Measurements from ENCODE around the gene SSR3. TPM values are rescaled to one million over a fixed set of nuclear protein-coding genes. Genes with fewer than 3 reads are reported as not detected.

Gene SSR3
- total and polyA plus RNA-seq, 9 of the 15 experiments (the other 6 are each of a cell fraction or from before 2014, with no cell fraction given), result 104 to 464 (median 307) TPM

- no peak for TF ChIP-seq ZMIZ1 (IDR thresholded peaks at IDR 0.05; ENCODE audit: low read depth in 2 of 2, low read length in 2 of 2)
- TF ChIP-seq MCM2 (IDR thresholded peaks at IDR 0.05; ENCODE audit: low read depth), result no peak
- TF ChIP-seq ARNT (IDR thresholded peaks at IDR 0.05), result peak in 1 of 2 experiments; percentile 49; a peak in 1 of 4 replicates
- TF ChIP-seq RBM15 (IDR thresholded peaks at IDR 0.05; ENCODE audit: insufficient read depth, low read length), result no peak
- TF ChIP-seq RUNX1 (IDR thresholded peaks at IDR 0.05; ENCODE audit: low read depth), result no peak
- TF ChIP-seq PHF20 (IDR thresholded peaks at IDR 0.05; ENCODE audit: partially characterized antibody), result no peak
- no peak for TF ChIP-seq ZNF239 (CRISPR knock-in tag; IDR thresholded peaks at IDR 0.05)
- TF ChIP-seq DACH1 (IDR thresholded peaks at IDR 0.05; ENCODE audit: partially characterized antibody), result no peak
- peak in 1 of 2 experiments; percentile 36; a peak in 1 of 4 replicates for TF ChIP-seq HDAC1 (IDR thresholded peaks at IDR 0.05)
- no peak for TF ChIP-seq HLTF (IDR thresholded peaks at IDR 0.05)
- TF ChIP-seq ZNF785 (CRISPR knock-in tag; IDR thresholded peaks at IDR 0.05), result no peak
- TF ChIP-seq CBX1 (IDR thresholded peaks at IDR 0.05; ENCODE audit: low read depth), result no peak
- TF ChIP-seq OTX1 (CRISPR knock-in tag; IDR thresholded peaks at IDR 0.05), result no peak
- TF ChIP-seq CTCF (IDR thresholded peaks at IDR 0.05 in 2 of 3, conservative IDR thresholded peaks at IDR 0.05 in 1 of 3; ENCODE audit: insufficient read depth in 2 of 3, low read depth in 1 of 3, low read length in 3 of 3), result no peak
- 0 out of 2 replicates have a peak, but pooled peaks have one; percentile 39 for TF ChIP-seq PKNOX1 (IDR thresholded peaks at IDR 0.05)
- TF ChIP-seq BCOR (IDR thresholded peaks at IDR 0.05), result 0 out of 2 replicates have a peak, but pooled peaks have one; percentile 18
- TF ChIP-seq RCOR1 (IDR thresholded peaks at IDR 0.05; ENCODE audit: borderline replicate concordance in 1 of 2, low read depth in 2 of 2, low read length in 2 of 2), result peak in 1 of 2 experiments; percentile 47; a peak in 1 of 4 replicates
- TF ChIP-seq E2F6 (IDR thresholded peaks at IDR 0.05; ENCODE audit: borderline replicate concordance in 1 of 2, extremely low read depth in 1 of 2, insufficient read depth in 1 of 2, insufficient read length in 1 of 2, low read depth in 1 of 2, low read length in 1 of 2, poor library complexity in 1 of 2, severe bottlenecking in 1 of 2), result no peak
- TF ChIP-seq SMARCE1 (IDR thresholded peaks at IDR 0.05), result 0 out of 2 replicates have a peak, but pooled peaks have one; percentile 52
- TF ChIP-seq FOSL1 (tag; conservative IDR thresholded peaks at IDR 0.05), result 0 out of 2 replicates have a peak, but pooled peaks have one; percentile 28
- TF ChIP-seq TEAD4 (IDR thresholded peaks at IDR 0.05; ENCODE audit: low read length), result peak; percentile 60
- TF ChIP-seq TEAD4 (CRISPR knock-in tag; IDR thresholded peaks at IDR 0.05; ENCODE audit: borderline replicate concordance), result no peak
- peak; percentile 82 for TF ChIP-seq DPF2 (IDR thresholded peaks at IDR 0.05)
Measured at GRCh38 chr3:156558389-156558788, 3.5 kb upstream of the SSR3 start (continued).
